ENCODE results near the gene CD101. TPM values are rescaled to one million over a fixed set of nuclear protein-coding genes. Genes with fewer than 3 reads are reported as not detected.

CD101 gene
- total RNA-seq, 2 experiments from 2014 or later, result not detected

GRCh38 chr1:116954440-116954839 lies 47.1 kb upstream of the CD101 start:
- Histone ChIP-seq H3K36me3 (ENCODE audit: insufficient read depth, low read length) (no peaks in the 10 kb centered on the region), H3K4me3 (ENCODE audit: low read depth, low read length, poor library complexity, severe bottlenecking) (no peak overlapping the region), H4K20me1 (ENCODE audit: insufficient read depth, low read length) (no peaks in the 10 kb centered on the region), H3K4me2 (ENCODE audit: low read length) (no peak overlapping the region), H3K9me2 (ENCODE audit: insufficient read depth, low read length) (no peaks in the 10 kb centered on the region), H3K79me2 (ENCODE audit: insufficient read depth, low read depth, low read length) (no peaks in the 10 kb centered on the region), H3K4me1 (ENCODE audit: insufficient read depth, low read length, poor library complexity, severe bottlenecking) (no peaks in the 10 kb centered on the region), H3K9me3 (ENCODE audit: low read length) (no peaks in the 10 kb centered on the region), H3K27ac (ENCODE audit: low read depth, low read length, poor library complexity, severe bottlenecking) (no peak overlapping the region), H2AFZ (ENCODE audit: low read length) (no peak overlapping the region)
- no peak for DNase-seq (ENCODE audit: low spot score)
- POLR2A ChIA-PET, result no interaction called here
- no TSS peak for BruUV-seq (replicated peaks)
- CTCF ChIA-PET (ENCODE audit: unreplicated experiment), result no interaction called here
- intact Hi-C loops (cut with micrococcal nuclease; ENCODE audit: unreplicated experiment), result no loop called here
- no peak for TF ChIP-seq CTCF (conservative IDR thresholded peaks at IDR 0.05; ENCODE audit: low read length)
- no peak for TF ChIP-seq EZH2phosphoT487 (IDR thresholded peaks at IDR 0.05; ENCODE audit: borderline replicate concordance, low read depth, low read length)

GRCh38 chr1:116956378-116956777 lies 45.2 kb upstream of the CD101 start:
- no peaks in the 10 kb centered on the region for H3K79me2 ChIP-seq (ENCODE audit: insufficient read depth, low read depth, low read length)
- DNase-seq (ENCODE audit: low spot score), result no peak
- BruUV-seq (replicated peaks), result no TSS peak
- H2AFZ ChIP-seq (ENCODE audit: low read length), result no peak overlapping the region
- no peaks in the 10 kb centered on the region for H3K9me2 ChIP-seq (ENCODE audit: insufficient read depth, low read length)
- no peak overlapping the region for H3K4me2 ChIP-seq (ENCODE audit: low read length)
- no peaks in the 10 kb centered on the region for H3K36me3 ChIP-seq (ENCODE audit: insufficient read depth, low read length)
- no peak overlapping the region for H3K4me3 ChIP-seq (ENCODE audit: low read depth, low read length, poor library complexity, severe bottlenecking)
- H4K20me1 ChIP-seq (ENCODE audit: insufficient read depth, low read length), result no peaks in the 10 kb centered on the region
- no peak overlapping the region for H3K27ac ChIP-seq (ENCODE audit: low read depth, low read length, poor library complexity, severe bottlenecking)
- H3K9me3 ChIP-seq (ENCODE audit: low read length), result no peaks in the 10 kb centered on the region
- TF ChIP-seq EZH2phosphoT487 (IDR thresholded peaks at IDR 0.05; ENCODE audit: borderline replicate concordance, low read depth, low read length), result no peak
- ChIA-PET POLR2A (no interaction called here), CTCF (ENCODE audit: unreplicated experiment) (no interaction called here)
- intact Hi-C loops (cut with micrococcal nuclease; ENCODE audit: unreplicated experiment), result no loop called here
- H3K4me1 ChIP-seq (ENCODE audit: insufficient read depth, low read length, poor library complexity, severe bottlenecking), result no peaks in the 10 kb centered on the region

- no peaks in the 10 kb centered on the region for H3K4me1 ChIP-seq (ENCODE audit: insufficient read depth, low read length, poor library complexity, severe bottlenecking)
- no peak overlapping the region for H2AFZ ChIP-seq (ENCODE audit: low read length)
- no peaks in the 10 kb centered on the region for H4K20me1 ChIP-seq (ENCODE audit: insufficient read depth, low read length)
- POLR2A ChIA-PET, result no interaction called here
- no TSS peak for BruUV-seq (replicated peaks)
- CTCF ChIA-PET (ENCODE audit: unreplicated experiment), result no interaction called here
- H3K79me2 ChIP-seq (ENCODE audit: insufficient read depth, low read depth, low read length), result no peaks in the 10 kb centered on the region
- no peak overlapping the region for H3K4me3 ChIP-seq (ENCODE audit: low read depth, low read length, poor library complexity, severe bottlenecking)
- no peaks in the 10 kb centered on the region for H3K9me3 ChIP-seq (ENCODE audit: low read length)
- TF ChIP-seq CTCF (conservative IDR thresholded peaks at IDR 0.05; ENCODE audit: low read length) (no peak), EZH2phosphoT487 (IDR thresholded peaks at IDR 0.05; ENCODE audit: borderline replicate concordance, low read depth, low read length) (no peak)
- H3K4me2 ChIP-seq (ENCODE audit: low read length), result no peak overlapping the region
- DNase-seq (ENCODE audit: low spot score), result no peak
- no peaks in the 10 kb centered on the region for H3K9me2 ChIP-seq (ENCODE audit: insufficient read depth, low read length)
- intact Hi-C loops (cut with micrococcal nuclease; ENCODE audit: unreplicated experiment), result no loop called here
- no peaks in the 10 kb centered on the region for H3K36me3 ChIP-seq (ENCODE audit: insufficient read depth, low read length)
- no peak overlapping the region for H3K27ac ChIP-seq (ENCODE audit: low read depth, low read length, poor library complexity, severe bottlenecking)
These were observed 43.9 kb upstream of the CD101 start for GRCh38 chr1:116957646-116958045.
